Hepatocyte (in vitro differentiated cells): ENCODE measurements around the gene KRTAP10-5. TPM values are rescaled to one million over a fixed set of nuclear protein-coding genes. Genes with fewer than 3 reads are reported as not detected.

Experiments
- DNase-seq: peaks from one replicate; pipeline ENCODE4 v3.0.0-alpha.2; 2016; ENCODE audit warnings: low spot score
- H2AFZ ChIP-seq: fragments of 200-600 bp; sonication (generic); 2 replicates; pipeline ENCODE4 v1.6.0; 2016; ENCODE audit warnings: antibody characterized with exemption, mild to moderate bottlenecking
- H3K27ac ChIP-seq: fragments of 200-600 bp; sonication (generic); 2 replicates; pipeline ENCODE4 v1.5.1; 2016; ENCODE audit warnings: mild to moderate bottlenecking
- H3K27me3 ChIP-seq: fragments of 200-600 bp; sonication (generic); 2 replicates; pipeline ENCODE4 v1.6.1; 2016
- H3K36me3 ChIP-seq: fragments of 200-600 bp; sonication (generic); replicated peaks from 2 replicates; pipeline ENCODE4 v1.5.1; 2016; ENCODE audit warnings: low read depth; ENCODE audit not compliant: insufficient read depth
- H3K4me1 ChIP-seq: fragments of 200-600 bp; sonication (generic); 2 replicates; pipeline ENCODE4 v1.5.1; 2016; ENCODE audit warnings: mild to moderate bottlenecking, moderate library complexity; ENCODE audit not compliant: insufficient read depth
- H3K4me2 ChIP-seq: fragments of 200-600 bp; sonication (generic); 2 replicates; pipeline ENCODE4 v1.6.0; 2016
- H3K4me3 ChIP-seq: fragments of 200-600 bp; sonication (generic); 2 replicates; pipeline ENCODE4 v1.5.1; 2016; ENCODE audit warnings: mild to moderate bottlenecking
- H3K79me2 ChIP-seq: fragments of 200-600 bp; sonication (generic); 2 replicates; pipeline ENCODE4 v1.6.0; 2017; ENCODE audit warnings: mild to moderate bottlenecking
- H3K9me2 ChIP-seq: fragments of 200-600 bp; sonication (generic); replicated peaks from 2 replicates; pipeline ENCODE4 v1.6.0; 2017; ENCODE audit warnings: mild to moderate bottlenecking; ENCODE audit not compliant: insufficient read depth
- H3K9me3 ChIP-seq: fragments of 200-600 bp; sonication (generic); 2 replicates; pipeline ENCODE4 v1.5.1; 2016; ENCODE audit warnings: low read depth, mild to moderate bottlenecking
- H4K20me1 ChIP-seq: fragments of 200-600 bp; sonication (generic); 2 replicates; pipeline ENCODE4 v1.6.0; 2016; ENCODE audit warnings: mild to moderate bottlenecking; ENCODE audit not compliant: insufficient read depth, poor library complexity, severe bottlenecking
- EZH2 ChIP-seq: fragments of 200-600 bp; sonication (generic); IDR thresholded peaks from 2 replicates; pipeline ENCODE4 v1.6.1; 2016; ENCODE audit warnings: antibody characterized with exemption, mild to moderate bottlenecking, borderline replicate concordance
- EZH2phosphoT487 ChIP-seq: fragments of 200-600 bp; sonication (generic); IDR thresholded peaks from one replicate; pipeline ENCODE4 v1.6.1; 2018; ENCODE audit warnings: antibody characterized with exemption, mild to moderate bottlenecking, low read depth, moderate library complexity; ENCODE audit not compliant: unreplicated experiment, severe bottlenecking
- WGBS: methylation state at CpG from one replicate; pipeline ENCODE4 v1.1.6; 2016; ENCODE audit warnings: low lambda C conversion rate; ENCODE audit errors: missing lambda C conversion rate; 5-methylcytosine and 5-hydroxymethylcytosine counted together
- polyA plus RNA-seq: library from polyadenylated mRNA; unstranded; fragments of >200 nt; fragmentation: Nextera tagmentation; extraction: Ambion mirVana; gene quantifications from 2 replicates; pipeline ENCODE4 v1.2.1, GENCODE V29; 2016
- total RNA-seq: library from RNA; depleted of rRNA; stranded (reverse); fragments of >200 nt; gene quantifications from 2 replicates; pipeline ENCODE4 v1.2.3, GENCODE V29; 2014
- TF ChIP-seq, protein P1 (sequence below): fragments of 200-600 bp; sonication (generic); IDR thresholded peaks from 2 replicates; pipeline ENCODE4 v1.5.1; 2016; ENCODE audit warnings: antibody characterized with exemption, mild to moderate bottlenecking; ENCODE audit not compliant: poor library complexity

Gene KRTAP10-5
- total and polyA plus RNA-seq, 2 experiments from 2014 or later: not detected

DNA sequence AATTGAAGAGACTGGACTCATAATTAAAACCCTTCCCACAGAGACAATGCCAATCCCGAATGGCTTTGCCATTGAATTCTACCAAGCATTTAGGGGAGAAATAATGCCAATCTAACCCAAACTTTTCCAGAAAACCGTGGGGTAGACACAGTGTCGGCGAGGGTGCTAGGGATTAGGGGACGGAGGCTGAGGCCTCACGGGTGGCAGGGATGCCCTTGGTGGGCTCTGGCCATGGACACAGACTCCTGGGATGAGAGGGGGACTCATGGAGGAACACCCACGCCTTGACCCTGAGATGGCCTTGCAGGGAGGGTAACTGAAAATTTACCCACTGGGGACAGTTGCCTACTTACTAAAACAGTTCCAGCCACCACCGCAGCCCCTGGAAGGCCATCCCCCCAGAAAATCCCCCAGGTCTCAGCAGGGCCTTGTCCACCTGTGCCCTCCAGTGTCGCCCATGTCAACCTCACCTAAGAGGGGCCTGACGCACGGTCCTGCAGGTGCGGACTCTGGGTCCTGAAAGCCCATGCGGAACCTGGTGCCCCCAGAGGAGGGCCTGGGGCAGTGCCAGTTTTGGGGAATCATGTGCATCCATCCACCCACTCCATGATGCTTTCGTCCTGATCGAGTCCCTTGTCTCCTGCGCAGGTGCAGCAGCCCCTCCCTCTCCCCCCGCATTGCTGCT, 1.9 kb downstream of the KRTAP10-5 start:
- Histone ChIP-seq H4K20me1 (no peaks in the 10 kb centered on the region), H3K9me2 (no peaks in the 10 kb centered on the region), H3K4me3 (no peak overlapping the region), H3K4me2 (no peak overlapping the region), H3K27ac (no peak overlapping the region), H3K79me2 (no peaks in the 10 kb centered on the region), H2AFZ (no peak overlapping the region), H3K4me1 (peaks cover 3% of the 10 kb centered on the region), H3K9me3 (no peaks in the 10 kb centered on the region), H3K36me3 (no peaks in the 10 kb centered on the region), H3K27me3 (no peaks in the 10 kb centered on the region)
- 93% methylated on average over 16 of the region's 17 CpGs for WGBS
- no peak for TF ChIP-seq EZH2
- TF ChIP-seq EZH2phosphoT487: no peak
- TF ChIP-seq, protein P1, sequence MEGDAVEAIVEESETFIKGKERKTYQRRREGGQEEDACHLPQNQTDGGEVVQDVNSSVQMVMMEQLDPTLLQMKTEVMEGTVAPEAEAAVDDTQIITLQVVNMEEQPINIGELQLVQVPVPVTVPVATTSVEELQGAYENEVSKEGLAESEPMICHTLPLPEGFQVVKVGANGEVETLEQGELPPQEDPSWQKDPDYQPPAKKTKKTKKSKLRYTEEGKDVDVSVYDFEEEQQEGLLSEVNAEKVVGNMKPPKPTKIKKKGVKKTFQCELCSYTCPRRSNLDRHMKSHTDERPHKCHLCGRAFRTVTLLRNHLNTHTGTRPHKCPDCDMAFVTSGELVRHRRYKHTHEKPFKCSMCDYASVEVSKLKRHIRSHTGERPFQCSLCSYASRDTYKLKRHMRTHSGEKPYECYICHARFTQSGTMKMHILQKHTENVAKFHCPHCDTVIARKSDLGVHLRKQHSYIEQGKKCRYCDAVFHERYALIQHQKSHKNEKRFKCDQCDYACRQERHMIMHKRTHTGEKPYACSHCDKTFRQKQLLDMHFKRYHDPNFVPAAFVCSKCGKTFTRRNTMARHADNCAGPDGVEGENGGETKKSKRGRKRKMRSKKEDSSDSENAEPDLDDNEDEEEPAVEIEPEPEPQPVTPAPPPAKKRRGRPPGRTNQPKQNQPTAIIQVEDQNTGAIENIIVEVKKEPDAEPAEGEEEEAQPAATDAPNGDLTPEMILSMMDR: no peak
- DNase-seq: no peak

GRCh38 chr21:44576025-44576420, 4.4 kb downstream of the KRTAP10-5 start:
- no peak overlapping the region for H3K4me3 ChIP-seq
- no peak overlapping the region for H3K4me2 ChIP-seq
- peaks cover 3% of the 10 kb centered on the region for H3K4me1 ChIP-seq
- no peaks in the 10 kb centered on the region for H3K9me2 ChIP-seq
- H3K9me3 ChIP-seq: no peaks in the 10 kb centered on the region
- H3K27ac ChIP-seq: no peak overlapping the region
- H4K20me1 ChIP-seq: no peaks in the 10 kb centered on the region
- H3K79me2 ChIP-seq: no peaks in the 10 kb centered on the region
- no peaks in the 10 kb centered on the region for H3K36me3 ChIP-seq
- no peak for TF ChIP-seq EZH2
- TF ChIP-seq EZH2phosphoT487: no peak
- TF ChIP-seq, protein P1: no peak
- DNase-seq: no peak
- H2AFZ ChIP-seq: no peak overlapping the region
- no peaks in the 10 kb centered on the region for H3K27me3 ChIP-seq
- WGBS: 96% methylated on average over 10 of the region's 10 CpGs

DNA sequence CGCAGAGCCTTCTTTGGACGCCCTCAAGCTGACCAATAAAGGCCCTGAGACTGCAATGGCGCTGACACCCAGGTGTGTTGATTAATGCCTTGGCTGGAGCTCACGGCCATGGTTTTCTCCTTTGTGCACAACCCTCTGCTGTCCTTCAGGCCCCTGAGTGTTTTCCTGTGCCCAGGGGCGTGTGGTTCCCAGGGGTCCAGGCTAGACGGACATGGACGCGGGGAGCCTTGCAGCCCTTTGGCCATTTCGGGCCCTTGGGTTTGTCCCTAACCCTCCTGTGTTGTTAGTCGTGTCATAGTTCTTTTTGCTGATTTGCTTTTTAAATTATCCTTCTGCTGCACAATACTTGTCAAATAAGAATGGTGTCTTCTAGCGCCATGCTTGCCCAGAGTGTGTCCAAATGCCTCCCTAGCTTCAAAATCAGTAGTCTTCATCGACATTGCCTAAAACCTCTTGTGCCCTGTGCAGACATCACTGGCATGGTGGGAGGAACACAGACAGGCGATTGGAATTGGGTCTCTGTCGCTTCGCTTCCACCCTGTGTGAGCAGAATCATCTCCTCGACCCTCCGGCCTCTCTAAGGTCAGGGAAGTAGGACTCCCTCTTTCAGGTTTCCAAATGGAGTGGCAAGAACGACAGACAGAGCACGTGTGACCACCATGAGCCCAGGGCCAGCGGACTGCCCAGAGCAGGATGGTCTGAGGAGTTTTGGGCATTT, 4.9 kb downstream of the KRTAP10-5 start:
- no peaks in the 10 kb centered on the region for H3K79me2 ChIP-seq
- H3K9me3 ChIP-seq: no peaks in the 10 kb centered on the region
- no peaks in the 10 kb centered on the region for H3K9me2 ChIP-seq
- 93% methylated on average over 20 of the region's 20 CpGs for WGBS
- DNase-seq: no peak
- H3K36me3 ChIP-seq: no peaks in the 10 kb centered on the region
- H3K27me3 ChIP-seq: no peaks in the 10 kb centered on the region
- no peak overlapping the region for H3K27ac ChIP-seq
- TF ChIP-seq EZH2 (no peak), EZH2phosphoT487 (no peak)
- TF ChIP-seq, protein P1: no peak
- H3K4me2 ChIP-seq: no peak overlapping the region
- peaks cover 3% of the 10 kb centered on the region for H3K4me1 ChIP-seq
- H3K4me3 ChIP-seq: no peak overlapping the region
- H4K20me1 ChIP-seq: no peaks in the 10 kb centered on the region
- H2AFZ ChIP-seq: no peak overlapping the region
